GM23338 (cell line): ENCODE results near the gene HSP90AB1. TPM values are rescaled to one million over a fixed set of nuclear protein-coding genes. Genes with fewer than 3 reads are reported as not detected.
A peak's percentile ranks its signal among the peaks of the same experiment; 100 is the strongest.

ENCODE experiments used
- ATAC-seq: fragments of 200-7000 bp; cut with Tn5 transposase; 3 replicates; pipeline ENCODE4 v1.9.1; 2020
- DNase-seq: peaks from one replicate; pipeline ENCODE4 v3.0.0-alpha.2; 2015; ENCODE audit warnings: low spot score
- H2AFZ ChIP-seq: fragments of 200-600 bp; sonication (generic); 2 replicates; pipeline ENCODE4 v1.8.0; 2016; ENCODE audit warnings: antibody characterized with exemption, mild to moderate bottlenecking, moderate library complexity
- H3F3A ChIP-seq: fragments of 200-600 bp; sonication (generic); replicated peaks from 2 replicates; pipeline ENCODE4 v1.8.0; 2017; ENCODE audit warnings: antibody characterized with exemption, mixed run types, low read depth
- H3K27ac ChIP-seq: fragments of 200-600 bp; sonication (generic); 2 replicates; pipeline ENCODE4 v1.6.1; 2016; ENCODE audit warnings: low read depth
- H3K27me3 ChIP-seq: fragments of 200-600 bp; sonication (generic); 2 replicates; pipeline ENCODE4 v1.8.0; 2016; ENCODE audit warnings: mild to moderate bottlenecking, mixed run types, moderate library complexity; ENCODE audit not compliant: insufficient read depth
- H3K36me3 ChIP-seq: fragments of 200-600 bp; sonication (generic); 2 replicates; pipeline ENCODE4 v1.8.0; 2016; ENCODE audit warnings: mild to moderate bottlenecking; ENCODE audit not compliant: insufficient read depth
- H3K4me1 ChIP-seq: fragments of 200-600 bp; sonication (generic); 2 replicates; pipeline ENCODE4 v1.8.0; 2016; ENCODE audit warnings: mild to moderate bottlenecking, moderate library complexity; ENCODE audit not compliant: insufficient read depth
- H3K4me2 ChIP-seq: fragments of 200-600 bp; sonication (generic); 2 replicates; pipeline ENCODE4 v1.7.1; 2017; ENCODE audit warnings: mixed run types
- H3K4me3 ChIP-seq: fragments of 200-600 bp; sonication (generic); 2 replicates; pipeline ENCODE4 v1.6.1; 2016; ENCODE audit warnings: mixed run types
- H3K79me2 ChIP-seq: fragments of 200-600 bp; sonication (generic); replicated peaks from 2 replicates; pipeline ENCODE4 v1.8.0; 2017; ENCODE audit warnings: mild to moderate bottlenecking; ENCODE audit not compliant: insufficient read depth
- H3K9me2 ChIP-seq: fragments of 200-600 bp; sonication (generic); 2 replicates; pipeline ENCODE4 v1.8.0; 2017; ENCODE audit not compliant: insufficient read depth
- H4K20me1 ChIP-seq: fragments of 200-600 bp; sonication (generic); replicated peaks from 2 replicates; pipeline ENCODE4 v1.8.0; 2017; ENCODE audit warnings: mild to moderate bottlenecking; ENCODE audit not compliant: insufficient read depth
- H3K27ac Mint-ChIP-seq: 2 replicates; pipeline ENCODE4 v1.8.0; 2020; ENCODE audit warnings: inconsistent platforms, mild to moderate bottlenecking, moderate library complexity, mixed read lengths
- H3K27me3 Mint-ChIP-seq: 3 replicates; pipeline ENCODE4 v1.8.0; 2022; ENCODE audit warnings: low read depth, mild to moderate bottlenecking, moderate library complexity, mixed read lengths, inconsistent platforms; ENCODE audit not compliant: insufficient read depth, poor library complexity
- H3K36me3 Mint-ChIP-seq: 3 replicates; pipeline ENCODE4 v1.8.0; 2021; ENCODE audit warnings: low read depth, mild to moderate bottlenecking, inconsistent platforms, moderate library complexity, mixed read lengths
- H3K4me1 Mint-ChIP-seq: 3 replicates; pipeline ENCODE4 v1.8.0; 2020; ENCODE audit warnings: mild to moderate bottlenecking, inconsistent platforms, mixed read lengths
- H3K4me3 Mint-ChIP-seq: 3 replicates; pipeline ENCODE4 v1.8.0; 2021; ENCODE audit warnings: moderate library complexity, mild to moderate bottlenecking, inconsistent platforms, mixed read lengths
- H3K9me3 Mint-ChIP-seq: 3 replicates; pipeline ENCODE4 v1.8.0; 2020; ENCODE audit warnings: moderate library complexity, mild to moderate bottlenecking, inconsistent platforms, mixed read lengths
- EZH2 ChIP-seq: fragments of 200-600 bp; sonication (generic); IDR thresholded peaks from one replicate; pipeline ENCODE4 v1.8.0; 2017; ENCODE audit warnings: antibody characterized with exemption, mild to moderate bottlenecking, low read depth; ENCODE audit not compliant: unreplicated experiment
- EZH2phosphoT487 ChIP-seq: fragments of 200-600 bp; sonication (generic); IDR thresholded peaks from one replicate; pipeline ENCODE4 v1.8.1; 2018; ENCODE audit warnings: antibody characterized with exemption; ENCODE audit not compliant: unreplicated experiment
- STAT1 ChIP-seq: IDR thresholded peaks from one replicate; pipeline ENCODE4 v1.6.1; 2016; ENCODE audit warnings: antibody characterized with exemption; ENCODE audit not compliant: unreplicated experiment
- polyA plus RNA-seq: library from polyadenylated mRNA; unstranded; fragments of >200 nt; fragmentation: Nextera tagmentation; extraction: Ambion mirVana; gene quantifications from 2 replicates; pipeline ENCODE4 v1.2.1, GENCODE V29; 2016
- total RNA-seq: library from RNA; depleted of rRNA; stranded (reverse); fragments of >200 nt; shearing (Covaris generic); gene quantifications from 2 replicates; pipeline ENCODE4 v1.2.3, GENCODE V29; 2014
- TF ChIP-seq, protein P1 (sequence below), 2 experiments: fragments of 200-600 bp in 1 of 2; sonication (generic) in 1 of 2; conservative IDR thresholded peaks; 2 replicates each; pipeline versions ENCODE4 v1.5.1 to v1.6.1; 2016 to 2017; ENCODE audit warnings: antibody characterized with exemption in 2 of 2, low read depth in 2 of 2, mild to moderate bottlenecking in 2 of 2, moderate library complexity in 1 of 2
- TF ChIP-seq, protein P2 (sequence below): IDR thresholded peaks from one replicate; pipeline ENCODE4 v1.6.1; 2018; ENCODE audit warnings: antibody characterized with exemption; ENCODE audit not compliant: unreplicated experiment

The HSP90AB1 gene
- total and polyA plus RNA-seq, 2 experiments from 2014 or later: 1,425 to 2,361 TPM

DNA sequence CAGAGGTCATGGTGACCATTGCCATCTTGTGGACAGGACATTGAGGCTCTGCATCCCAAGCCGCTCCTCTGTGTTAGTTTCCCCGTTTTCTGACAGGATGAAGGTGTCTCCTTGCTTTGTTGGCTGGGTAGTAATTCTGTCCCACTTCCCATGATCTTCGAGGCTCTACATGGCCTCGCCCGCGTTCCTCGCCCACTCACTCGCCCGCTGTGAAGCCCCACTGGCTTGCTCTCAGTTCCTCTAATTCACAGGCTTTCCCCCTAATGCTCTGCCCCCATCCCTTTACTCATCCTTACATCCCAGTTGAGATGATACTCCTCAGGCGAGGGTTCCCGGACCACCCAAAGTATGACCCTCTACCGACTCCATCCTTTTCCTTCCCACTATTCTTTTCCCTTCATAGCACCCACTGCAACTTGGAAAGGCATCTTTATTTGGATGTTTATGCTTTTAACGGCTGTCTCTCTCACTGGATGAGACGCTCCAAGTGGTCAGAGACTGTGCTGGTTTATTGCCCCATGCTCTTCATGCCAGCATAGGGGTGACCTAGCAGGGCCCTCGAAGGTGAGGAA, 10.9 kb downstream of the HSP90AB1 start:
- TF ChIP-seq EZH2: no peak
- TF ChIP-seq, protein P1, sequence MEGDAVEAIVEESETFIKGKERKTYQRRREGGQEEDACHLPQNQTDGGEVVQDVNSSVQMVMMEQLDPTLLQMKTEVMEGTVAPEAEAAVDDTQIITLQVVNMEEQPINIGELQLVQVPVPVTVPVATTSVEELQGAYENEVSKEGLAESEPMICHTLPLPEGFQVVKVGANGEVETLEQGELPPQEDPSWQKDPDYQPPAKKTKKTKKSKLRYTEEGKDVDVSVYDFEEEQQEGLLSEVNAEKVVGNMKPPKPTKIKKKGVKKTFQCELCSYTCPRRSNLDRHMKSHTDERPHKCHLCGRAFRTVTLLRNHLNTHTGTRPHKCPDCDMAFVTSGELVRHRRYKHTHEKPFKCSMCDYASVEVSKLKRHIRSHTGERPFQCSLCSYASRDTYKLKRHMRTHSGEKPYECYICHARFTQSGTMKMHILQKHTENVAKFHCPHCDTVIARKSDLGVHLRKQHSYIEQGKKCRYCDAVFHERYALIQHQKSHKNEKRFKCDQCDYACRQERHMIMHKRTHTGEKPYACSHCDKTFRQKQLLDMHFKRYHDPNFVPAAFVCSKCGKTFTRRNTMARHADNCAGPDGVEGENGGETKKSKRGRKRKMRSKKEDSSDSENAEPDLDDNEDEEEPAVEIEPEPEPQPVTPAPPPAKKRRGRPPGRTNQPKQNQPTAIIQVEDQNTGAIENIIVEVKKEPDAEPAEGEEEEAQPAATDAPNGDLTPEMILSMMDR (conservative IDR thresholded peaks at IDR 0.05; ENCODE audit: low read depth in 2 of 2): 0 out of 4 replicates have a peak, but pooled peaks of 1 of the 2 experiments have one; percentile 6
- peaks cover 7% of the 10 kb centered on the region for H3K9me3 Mint-ChIP-seq
- peaks cover 49% of the 10 kb centered on the region for H3K4me1 Mint-ChIP-seq
- no peak for ATAC-seq
- H3K36me3 Mint-ChIP-seq: peaks cover 55% of the 10 kb centered on the region
- Histone ChIP-seq H4K20me1 (peaks cover 10% of the 10 kb centered on the region; the same call in 1 of the 2 replicates), H3F3A (peaks cover 38% of the 10 kb centered on the region), H2AFZ (peak overlapping the region; percentile 60; the same call in 1 of the 2 replicates), H3K79me2 (peaks cover 15% of the 10 kb centered on the region; the same call in 1 of the 2 replicates), H3K4me3 (peak overlapping the region; percentile 94), H3K36me3 (peaks cover 15% of the 10 kb centered on the region), H3K4me1 (peaks cover 1% of the 10 kb centered on the region), H3K27ac (peak overlapping the region; percentile 83), H3K9me2 (no peaks in the 10 kb centered on the region), H3K27me3 (no peaks in the 10 kb centered on the region), H3K4me2 (peak overlapping the region; percentile 81)
- peak overlapping the region; percentile 78 for H3K4me3 Mint-ChIP-seq
- peak overlapping the region; percentile 94 for H3K27ac Mint-ChIP-seq
- DNase-seq: no peak
- H3K27me3 Mint-ChIP-seq: peaks cover 49% of the 10 kb centered on the region

DNA sequence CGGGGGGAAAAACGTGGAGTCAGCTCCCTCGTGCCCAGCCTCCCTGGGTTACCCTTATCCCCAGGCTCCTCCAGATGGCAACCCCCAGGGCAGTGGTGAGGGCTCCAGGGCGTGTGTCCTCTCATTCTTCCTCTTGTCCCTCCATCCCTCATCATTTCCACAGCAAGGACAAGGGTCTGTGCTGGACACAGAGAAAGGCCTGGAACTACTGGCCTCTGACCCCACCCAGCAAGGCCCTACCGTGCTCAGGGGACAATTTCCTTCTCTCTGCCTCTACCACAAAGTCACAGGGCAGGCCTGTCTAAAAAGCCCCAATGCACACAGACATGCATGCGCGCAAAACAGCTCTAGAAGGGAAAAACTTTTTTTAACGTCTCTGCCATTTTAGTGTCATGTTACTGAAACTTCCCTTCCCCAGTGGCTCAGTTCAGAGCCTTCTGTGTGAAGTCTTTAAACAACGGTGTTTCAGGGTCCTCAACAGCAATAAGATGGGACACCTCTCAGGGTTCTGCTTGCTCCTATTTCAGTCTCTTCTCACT, 11.5 kb downstream of the HSP90AB1 start:
- no peak for DNase-seq
- peaks cover 6% of the 10 kb centered on the region for H3K4me1 ChIP-seq
- Mint-ChIP-seq H3K4me3 (peak overlapping the region; percentile 78), H3K4me1 (peaks cover 50% of the 10 kb centered on the region), H3K27ac (no peak overlapping the region), H3K9me3 (peaks cover 7% of the 10 kb centered on the region), H3K27me3 (peaks cover 47% of the 10 kb centered on the region), H3K36me3 (peaks cover 49% of the 10 kb centered on the region)
- no peaks in the 10 kb centered on the region for H3K27me3 ChIP-seq
- no peak for ATAC-seq
- TF ChIP-seq STAT1: no peak
- H2AFZ ChIP-seq: no peak overlapping the region
- no peak overlapping the region for H3K27ac ChIP-seq
- peaks cover 32% of the 10 kb centered on the region for H3F3A ChIP-seq
- H3K4me3 ChIP-seq: no peak overlapping the region
- H3K9me2 ChIP-seq: no peaks in the 10 kb centered on the region
- peaks cover 15% of the 10 kb centered on the region; the same call in 1 of the 2 replicates for H3K79me2 ChIP-seq
- peaks cover 10% of the 10 kb centered on the region for H3K36me3 ChIP-seq
- H4K20me1 ChIP-seq: peaks cover 7% of the 10 kb centered on the region; the same call in 1 of the 2 replicates
- peak overlapping the region; percentile 81 for H3K4me2 ChIP-seq

DNA sequence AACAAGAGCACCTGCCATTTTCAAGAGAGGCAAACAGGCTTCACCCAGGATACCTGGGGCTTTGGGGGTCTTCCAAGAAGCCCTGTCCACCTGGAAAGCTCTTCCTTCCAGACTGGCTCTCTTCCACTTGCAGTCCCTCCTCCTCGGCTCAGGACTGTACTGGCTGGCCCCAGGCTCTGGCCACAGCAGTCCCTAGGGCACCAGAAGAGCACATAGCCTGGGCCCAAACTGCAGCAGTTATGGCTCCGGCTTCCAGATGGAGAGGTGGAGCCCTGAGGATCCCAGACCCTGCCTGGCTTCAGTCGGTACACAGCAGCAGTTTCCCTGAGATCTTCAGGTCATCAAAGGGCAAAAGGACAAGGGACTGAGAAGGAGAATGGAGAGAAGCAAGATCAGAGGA, 12.0 kb downstream of the HSP90AB1 start:
- H3K9me2 ChIP-seq: no peaks in the 10 kb centered on the region
- DNase-seq: no peak
- H3F3A ChIP-seq: peaks cover 30% of the 10 kb centered on the region
- no peak overlapping the region for H3K4me2 ChIP-seq
- H3K36me3 ChIP-seq: peaks cover 5% of the 10 kb centered on the region
- H3K27ac ChIP-seq: no peak overlapping the region
- H3K4me1 ChIP-seq: peaks cover 11% of the 10 kb centered on the region
- no peaks in the 10 kb centered on the region for H3K27me3 ChIP-seq
- peaks cover 13% of the 10 kb centered on the region; the same call in 1 of the 2 replicates for H3K79me2 ChIP-seq
- peaks cover 44% of the 10 kb centered on the region for H3K36me3 Mint-ChIP-seq
- H3K27me3 Mint-ChIP-seq: peaks cover 46% of the 10 kb centered on the region
- H3K4me1 Mint-ChIP-seq: peaks cover 51% of the 10 kb centered on the region
- peaks cover 7% of the 10 kb centered on the region for H3K9me3 Mint-ChIP-seq
- no peak for ATAC-seq
- H2AFZ ChIP-seq: no peak overlapping the region
- peaks cover 6% of the 10 kb centered on the region; the same call in 1 of the 2 replicates for H4K20me1 ChIP-seq
- H3K27ac Mint-ChIP-seq: no peak overlapping the region
- H3K4me3 Mint-ChIP-seq: peak overlapping the region; percentile 78; the same call in 2 of the 3 replicates
- H3K4me3 ChIP-seq: no peak overlapping the region
- no peak for TF ChIP-seq EZH2phosphoT487
- TF ChIP-seq, protein P2, sequence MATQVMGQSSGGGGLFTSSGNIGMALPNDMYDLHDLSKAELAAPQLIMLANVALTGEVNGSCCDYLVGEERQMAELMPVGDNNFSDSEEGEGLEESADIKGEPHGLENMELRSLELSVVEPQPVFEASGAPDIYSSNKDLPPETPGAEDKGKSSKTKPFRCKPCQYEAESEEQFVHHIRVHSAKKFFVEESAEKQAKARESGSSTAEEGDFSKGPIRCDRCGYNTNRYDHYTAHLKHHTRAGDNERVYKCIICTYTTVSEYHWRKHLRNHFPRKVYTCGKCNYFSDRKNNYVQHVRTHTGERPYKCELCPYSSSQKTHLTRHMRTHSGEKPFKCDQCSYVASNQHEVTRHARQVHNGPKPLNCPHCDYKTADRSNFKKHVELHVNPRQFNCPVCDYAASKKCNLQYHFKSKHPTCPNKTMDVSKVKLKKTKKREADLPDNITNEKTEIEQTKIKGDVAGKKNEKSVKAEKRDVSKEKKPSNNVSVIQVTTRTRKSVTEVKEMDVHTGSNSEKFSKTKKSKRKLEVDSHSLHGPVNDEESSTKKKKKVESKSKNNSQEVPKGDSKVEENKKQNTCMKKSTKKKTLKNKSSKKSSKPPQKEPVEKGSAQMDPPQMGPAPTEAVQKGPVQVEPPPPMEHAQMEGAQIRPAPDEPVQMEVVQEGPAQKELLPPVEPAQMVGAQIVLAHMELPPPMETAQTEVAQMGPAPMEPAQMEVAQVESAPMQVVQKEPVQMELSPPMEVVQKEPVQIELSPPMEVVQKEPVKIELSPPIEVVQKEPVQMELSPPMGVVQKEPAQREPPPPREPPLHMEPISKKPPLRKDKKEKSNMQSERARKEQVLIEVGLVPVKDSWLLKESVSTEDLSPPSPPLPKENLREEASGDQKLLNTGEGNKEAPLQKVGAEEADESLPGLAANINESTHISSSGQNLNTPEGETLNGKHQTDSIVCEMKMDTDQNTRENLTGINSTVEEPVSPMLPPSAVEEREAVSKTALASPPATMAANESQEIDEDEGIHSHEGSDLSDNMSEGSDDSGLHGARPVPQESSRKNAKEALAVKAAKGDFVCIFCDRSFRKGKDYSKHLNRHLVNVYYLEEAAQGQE: no peak
